Stimulated activated CD4-positive, alpha-beta T cell treated with anti-CD3 and anti-CD28 coated beads, Interleukin-1b, Interleukin-23, amount 100 ng/mL, for 24 hours (primary cell): ENCODE data around the gene DAZAP2.

Experiments used
- DNase-seq, 4 experiments: peaks; one replicate each; pipeline ENCODE4 v3.0.0-alpha.2; 2020; ENCODE audit warnings: low read depth in 4 of 4, low spot score in 1 of 4

The DAZAP2 gene

DNA sequence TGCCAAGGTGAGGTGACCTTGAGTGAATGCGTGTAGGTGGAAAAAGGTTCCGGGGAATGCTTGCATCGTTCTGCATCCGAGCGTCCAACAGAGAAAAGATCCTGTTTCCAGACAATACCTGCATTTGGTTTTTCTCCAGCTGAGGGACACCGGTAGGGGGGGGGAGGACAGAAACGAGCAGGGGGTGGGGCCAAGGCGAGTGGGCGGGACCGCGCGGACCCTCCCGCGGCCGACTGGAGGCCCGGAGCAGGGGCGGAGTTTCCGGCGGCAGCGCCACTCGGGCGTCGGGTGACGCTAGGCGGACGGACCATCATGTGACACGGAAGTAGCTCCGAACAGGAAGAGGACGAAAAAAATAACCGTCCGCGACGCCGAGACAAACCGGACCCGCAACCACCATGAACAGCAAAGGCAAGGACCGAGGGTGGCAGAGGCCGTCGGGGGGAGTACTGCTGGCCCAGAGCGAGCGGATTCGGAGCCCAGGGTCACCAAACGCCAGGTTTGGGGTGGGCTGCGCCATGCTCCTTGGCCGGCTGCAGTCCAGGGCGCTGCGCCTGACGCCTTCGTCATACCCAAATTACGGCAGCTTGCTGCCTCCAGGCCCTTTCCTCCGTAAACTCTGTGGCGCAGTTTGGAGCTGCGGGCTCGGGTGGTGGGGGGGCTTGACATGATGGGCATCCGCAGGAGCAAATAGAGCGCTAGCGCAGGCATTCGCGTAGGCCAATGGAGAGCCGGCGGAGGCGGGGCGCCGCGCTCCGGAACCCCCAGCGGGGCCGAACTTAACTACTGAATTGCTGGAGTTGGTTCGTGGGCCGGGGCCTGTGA, at the start of gene DAZAP2:
Gene DAZAP2 (plus strand): TSS at position 317 of the 825 bp plus-strand sequence. CDS start 82 bp downstream, at position 399.
- peak; percentile 77 to 95 (median 92) for DNase-seq

DNA sequence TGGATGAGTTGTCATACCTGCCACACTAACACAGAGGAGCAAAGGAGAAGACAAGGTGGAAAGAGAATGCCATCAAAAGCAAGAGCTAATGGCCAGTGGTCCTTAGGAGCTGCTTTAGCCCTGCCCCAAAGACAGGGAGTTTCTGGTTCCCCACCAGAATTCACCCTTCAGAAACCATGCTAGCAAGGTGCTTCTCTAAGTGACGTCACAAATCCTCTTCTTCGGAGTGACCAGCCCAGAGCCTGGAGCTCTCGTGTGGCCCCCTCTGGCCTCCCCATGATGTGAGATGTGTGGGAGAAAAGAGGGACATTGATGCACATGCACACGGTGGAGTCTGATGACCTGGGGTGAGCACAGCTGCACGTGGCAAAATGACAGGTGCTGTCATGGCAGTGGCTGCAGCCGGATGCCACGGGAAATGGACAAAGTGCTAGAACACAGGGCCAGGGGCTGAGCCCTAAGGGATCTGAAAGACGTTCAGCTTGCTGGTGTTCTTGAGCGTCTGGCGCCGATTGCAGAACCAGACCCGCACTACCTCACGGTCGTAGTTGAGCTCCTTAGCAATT, 48.8 kb upstream of the DAZAP2 start:
- no peak for DNase-seq

DNA sequence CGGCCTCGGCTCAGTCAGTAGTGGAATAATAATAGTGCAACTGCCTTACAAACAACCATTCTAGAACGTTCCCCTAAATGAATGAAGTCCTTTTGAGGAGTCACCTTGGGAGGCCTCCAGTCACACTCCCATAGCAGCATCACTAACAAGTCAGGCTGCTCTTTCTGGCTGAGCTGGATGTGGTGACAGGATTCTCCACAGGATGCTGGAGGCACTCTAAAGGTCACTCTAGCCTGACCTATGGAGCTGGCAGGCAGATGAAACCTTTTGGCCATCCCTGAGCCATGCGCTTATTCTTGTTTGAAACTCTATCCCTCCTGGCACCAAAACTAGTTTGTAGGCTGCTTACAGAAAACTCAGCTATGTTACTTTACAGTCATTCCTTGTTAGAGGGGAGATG, 47.8 kb upstream of the DAZAP2 start:
- DNase-seq = no peak

DNA sequence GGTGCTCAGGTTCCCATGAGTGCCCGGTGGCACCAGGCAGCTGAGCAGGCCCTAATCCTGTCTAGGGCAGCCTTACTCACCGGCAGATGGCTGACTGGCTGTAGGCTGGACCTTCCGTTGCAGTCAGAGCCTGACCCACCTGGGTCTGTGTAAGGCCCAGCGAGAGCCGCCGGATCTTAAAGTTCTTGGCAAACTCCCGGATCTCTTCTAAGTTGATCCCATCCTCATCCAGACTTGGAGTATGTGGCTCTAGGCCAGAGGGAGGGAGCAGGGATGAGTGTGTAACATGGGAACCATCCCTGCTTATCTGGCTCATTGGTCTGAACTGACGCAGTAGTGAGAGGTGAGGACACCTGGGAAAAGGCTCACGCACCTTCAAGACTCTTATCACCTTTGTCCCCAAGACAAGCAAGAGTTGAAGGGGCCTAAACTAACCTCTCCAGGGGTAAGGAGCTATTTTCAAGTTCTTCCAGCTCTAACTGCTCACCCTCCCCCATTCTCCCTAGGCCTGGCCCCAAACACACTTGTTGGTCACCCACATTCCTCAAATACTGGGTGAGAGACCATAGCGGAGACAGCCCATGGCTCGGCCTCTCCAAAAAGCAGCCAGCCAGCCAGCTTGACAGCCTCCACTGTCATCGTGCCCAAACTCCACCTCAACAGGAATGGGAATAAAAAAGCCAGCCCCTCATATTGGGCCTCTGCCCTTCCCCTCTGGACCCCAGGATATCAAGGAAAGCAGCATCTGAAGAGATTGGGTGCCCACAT, 46.9 kb upstream of the DAZAP2 start:
- DNase-seq = no peak

DNA sequence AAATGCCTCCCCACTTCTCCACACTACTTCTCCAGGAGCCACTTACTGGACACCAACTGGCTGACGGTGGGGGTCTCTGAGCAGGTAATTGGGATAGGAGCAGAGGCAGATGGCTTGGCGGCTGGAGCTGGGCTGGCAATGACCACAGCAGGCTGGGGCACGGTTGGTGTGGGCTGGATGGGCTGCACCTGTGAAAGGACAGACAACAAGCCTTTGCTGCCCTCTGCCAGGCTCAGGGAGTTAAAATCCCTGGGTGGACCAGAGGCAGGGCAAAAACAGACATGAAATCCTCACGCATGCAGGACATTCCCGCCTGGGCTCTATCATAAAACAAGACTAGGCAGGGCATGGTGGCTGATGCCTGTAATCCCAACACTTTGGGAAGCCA, 46.3 kb upstream of the DAZAP2 start:
- DNase-seq = no peak

DNA sequence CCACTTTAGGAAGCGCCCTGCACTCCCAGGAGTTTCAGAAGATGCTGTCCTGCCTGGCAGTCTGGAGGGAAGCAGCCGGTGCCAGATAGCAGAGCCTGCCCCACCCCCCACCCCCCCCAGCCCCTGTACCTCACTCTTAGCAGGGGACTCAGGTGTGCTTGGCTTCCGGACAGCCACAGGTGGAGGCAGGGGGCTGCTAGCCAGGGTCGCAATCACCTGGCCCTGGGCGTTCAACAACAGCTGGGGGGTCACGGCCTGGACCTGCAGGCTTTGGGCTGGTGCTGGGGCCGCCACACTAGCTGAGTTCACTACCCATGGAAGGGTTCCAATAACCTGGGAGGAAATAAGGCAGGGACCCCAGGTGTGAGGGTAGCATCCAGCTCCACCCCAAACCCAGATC, 42.8 kb upstream of the DAZAP2 start:
- DNase-seq = no peak

GRCh38 chr12:51196547-51196946, 42.1 kb upstream of the DAZAP2 start:
- DNase-seq = no peak

GRCh38 chr12:51197736-51198567, 40.7 kb upstream of the DAZAP2 start:
- no peak for DNase-seq

DNA sequence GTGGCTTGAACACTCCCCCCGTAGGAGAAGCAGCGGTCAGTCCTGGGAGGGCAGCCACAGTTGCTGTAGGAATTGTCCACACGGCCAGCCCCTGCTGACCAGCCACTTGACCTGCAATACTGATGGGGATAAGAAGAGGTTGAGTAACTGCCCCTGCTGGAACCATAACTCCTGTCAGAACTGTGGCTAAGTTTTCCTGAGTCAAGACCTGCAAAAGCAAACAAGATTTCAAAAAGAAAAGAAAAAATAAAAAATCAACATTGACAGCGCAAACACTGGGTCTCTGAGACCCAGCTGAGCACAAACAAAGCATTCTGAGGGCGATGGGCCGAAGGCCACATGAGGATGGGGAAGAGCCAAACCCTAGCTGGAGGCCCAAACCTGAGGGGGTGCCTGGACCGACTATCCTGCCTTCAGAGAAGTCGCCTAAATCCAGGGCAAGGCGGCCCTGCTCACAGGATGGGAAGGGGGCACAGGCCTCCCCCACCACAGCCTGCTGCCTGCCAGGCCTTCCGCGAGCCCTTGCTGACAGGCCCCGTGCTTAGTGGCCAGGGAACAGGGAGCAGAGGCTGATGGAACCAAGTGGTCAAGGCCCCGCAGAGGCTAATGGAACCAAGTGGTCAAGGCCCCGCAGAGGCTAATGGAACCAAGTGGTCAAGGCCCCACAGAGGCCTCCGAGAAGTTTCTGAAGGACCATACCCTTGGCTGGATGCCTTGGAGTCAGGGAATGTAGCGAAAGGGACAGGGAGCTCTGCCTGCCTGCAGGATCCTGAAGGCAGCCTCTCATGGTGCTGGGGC, 39.9 kb upstream of the DAZAP2 start:
- DNase-seq = no peak

GRCh38 chr12:51199366-51199945, 39.2 kb upstream of the DAZAP2 start:
- DNase-seq = no peak

DNA sequence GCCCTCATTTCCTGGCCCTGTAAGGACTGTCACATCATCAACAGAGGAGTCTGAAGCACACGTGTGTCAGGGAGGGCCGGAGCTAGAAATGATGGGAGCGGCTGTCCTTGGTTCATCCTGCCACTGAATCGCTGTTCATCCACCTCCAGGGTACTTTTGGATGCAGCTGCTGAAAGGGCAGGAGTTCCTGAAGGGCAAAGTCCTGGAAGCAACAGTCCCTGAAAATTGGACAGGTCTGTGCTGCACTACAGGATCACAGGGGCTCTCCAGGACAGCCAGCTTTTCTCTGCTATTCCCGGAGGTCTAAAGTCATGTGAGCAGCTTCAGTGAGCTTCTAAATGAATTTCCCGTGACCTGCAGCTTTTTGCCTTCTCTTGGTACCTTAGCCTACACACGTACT, 38.5 kb upstream of the DAZAP2 start:
- no peak for DNase-seq

GRCh38 chr12:51200806-51201205, 37.8 kb upstream of the DAZAP2 start:
- no peak for DNase-seq

GRCh38 chr12:51202718-51203117, 35.9 kb upstream of the DAZAP2 start:
- DNase-seq = no peak

GRCh38 chr12:51205350-51205749, 33.3 kb upstream of the DAZAP2 start:
- DNase-seq = no peak

DNA sequence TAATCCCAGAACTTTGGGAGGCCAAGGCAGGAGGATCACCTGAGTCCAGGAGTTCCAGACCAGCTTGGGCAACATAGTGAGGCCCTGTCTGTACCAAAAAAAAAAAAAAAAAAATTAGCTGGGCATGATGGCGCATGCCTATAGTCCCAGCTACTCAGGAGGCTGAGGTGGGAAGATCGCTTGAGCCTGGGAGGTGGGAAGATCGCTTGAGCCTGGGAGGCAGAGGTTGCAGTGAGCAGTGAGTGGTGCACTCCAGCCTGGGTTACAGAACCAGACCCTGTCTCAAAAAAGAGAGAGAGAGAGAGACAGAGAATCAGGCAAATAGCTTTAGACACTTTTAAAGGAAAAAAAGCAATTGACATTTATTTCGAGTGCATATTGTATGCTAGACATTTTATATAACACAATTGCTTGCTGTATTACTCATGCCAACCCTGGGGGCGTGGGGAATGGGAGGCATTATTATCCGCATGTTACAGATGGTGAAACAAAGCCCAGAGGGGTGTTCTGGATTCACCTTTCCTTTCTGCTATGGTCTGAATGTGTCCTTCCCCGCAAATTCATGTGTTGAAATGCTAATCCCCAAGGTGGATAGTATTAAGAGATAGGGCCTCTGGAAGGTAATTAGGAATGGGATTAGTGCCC, 30.5 kb upstream of the DAZAP2 start:
- DNase-seq = no peak

- no peak for DNase-seq
Observed at GRCh38 chr12:51209259-51209658, 29.4 kb upstream of the DAZAP2 start.

DNA sequence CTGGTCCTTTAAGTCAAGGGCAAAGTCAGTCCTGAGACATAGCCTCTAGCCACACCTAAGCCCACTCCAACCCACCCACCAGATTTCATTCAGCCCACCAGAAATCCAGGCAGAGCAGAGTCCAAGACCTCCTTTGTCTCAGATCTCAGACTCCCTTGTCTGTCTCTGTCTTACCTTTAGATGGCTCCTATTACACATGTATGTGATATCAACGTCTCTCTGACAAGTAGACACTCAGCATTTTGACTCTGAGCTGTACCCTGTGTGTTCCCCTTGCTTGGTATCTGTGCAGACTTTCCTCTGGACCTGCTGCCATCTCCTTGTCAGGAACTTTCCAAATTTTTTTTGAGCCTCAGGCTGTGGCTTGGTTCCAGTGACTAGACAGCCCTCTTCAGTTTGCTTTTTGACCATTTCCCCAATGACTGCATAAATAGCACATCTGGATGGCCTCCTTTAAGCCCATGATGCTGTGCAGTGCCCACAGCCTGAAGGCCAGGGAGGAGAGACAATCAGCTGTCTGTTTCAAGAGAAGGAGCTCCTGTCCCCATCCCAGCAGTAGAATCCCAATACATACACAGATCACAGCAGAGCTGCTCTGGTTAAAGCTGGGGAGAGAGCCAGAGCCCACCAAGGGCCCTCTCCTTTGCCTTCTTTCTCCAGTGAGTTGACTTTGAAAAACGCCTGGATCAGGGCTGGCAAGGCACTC, 27.8 kb upstream of the DAZAP2 start:
- DNase-seq = no peak

- DNase-seq = no peak
Observed at GRCh38 chr12:51214895-51215294, 23.7 kb upstream of the DAZAP2 start.

DNA sequence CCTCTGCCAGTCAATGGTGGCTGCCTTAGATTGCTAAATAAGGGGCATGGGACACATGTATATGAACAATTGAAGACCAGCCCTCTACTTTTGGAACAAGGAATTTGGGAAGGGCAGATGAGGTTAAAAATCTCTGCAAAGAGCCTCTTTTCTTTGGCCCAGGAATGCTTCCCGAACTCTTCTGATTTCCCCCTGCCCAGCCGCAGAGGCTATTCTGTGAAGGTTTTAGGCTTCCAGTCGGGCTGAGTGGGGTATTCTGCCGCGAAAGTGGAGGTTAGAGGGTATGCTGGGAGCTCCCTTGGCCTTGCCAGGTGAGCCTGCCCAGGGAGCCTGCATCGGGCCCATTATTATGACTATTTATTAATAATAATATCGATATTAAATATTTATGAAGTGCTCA, 22.0 kb upstream of the DAZAP2 start:
- no peak for DNase-seq
